HG02870 (cell line): ENCODE measurements around the gene DNAJC25.
"Not testable (repeated sequence)": the region's sequence is repeated elsewhere in the genome, so short reads cannot be mapped to it uniquely, and the experiment has no call there.

ENCODE experiments used
- ATAC-seq: cut with Tn5 transposase; IDR thresholded peaks from one replicate; pipeline ENCODE4 v1.9.1; 2021; ENCODE audit warnings: mild to moderate bottlenecking, moderate library complexity; ENCODE audit not compliant: unreplicated experiment

DNAJC25 gene

DNA sequence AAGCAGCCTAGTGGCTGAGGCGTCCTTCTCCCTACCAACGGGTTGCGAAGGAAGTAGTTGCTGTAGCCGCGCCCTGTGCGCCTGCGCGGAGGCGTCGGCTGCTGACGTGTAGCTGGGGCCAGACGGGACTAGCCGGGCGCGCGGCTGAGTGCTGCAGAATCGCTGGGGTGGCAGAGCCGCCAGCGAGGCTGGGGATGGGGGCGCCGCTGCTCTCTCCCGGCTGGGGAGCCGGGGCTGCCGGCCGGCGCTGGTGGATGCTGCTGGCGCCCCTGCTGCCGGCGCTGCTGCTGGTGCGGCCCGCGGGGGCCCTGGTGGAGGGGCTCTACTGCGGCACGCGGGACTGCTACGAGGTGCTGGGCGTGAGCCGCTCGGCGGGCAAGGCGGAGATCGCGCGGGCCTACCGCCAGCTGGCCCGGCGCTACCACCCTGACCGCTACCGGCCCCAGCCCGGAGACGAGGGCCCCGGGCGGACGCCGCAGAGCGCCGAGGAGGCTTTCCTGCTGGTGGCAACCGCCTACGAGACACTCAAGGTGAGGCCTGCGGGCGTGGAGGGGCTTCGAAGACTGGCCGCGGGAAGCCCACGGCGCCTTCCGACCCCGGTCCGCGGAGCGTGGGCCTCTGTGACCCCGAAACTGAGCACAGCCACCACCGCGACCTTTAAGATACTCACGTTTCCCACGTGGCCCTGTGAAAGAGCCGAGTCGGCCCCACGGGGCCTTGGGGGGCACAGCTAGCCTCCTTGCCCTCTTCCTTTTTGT lies at the start of gene DNAJC25:
Gene DNAJC25, plus strand, starts transcription at position 121 of the 758 bp plus-strand sequence. Its CDS starts 74 bp downstream, at position 195.
- peak; percentile 96 for ATAC-seq

DNA sequence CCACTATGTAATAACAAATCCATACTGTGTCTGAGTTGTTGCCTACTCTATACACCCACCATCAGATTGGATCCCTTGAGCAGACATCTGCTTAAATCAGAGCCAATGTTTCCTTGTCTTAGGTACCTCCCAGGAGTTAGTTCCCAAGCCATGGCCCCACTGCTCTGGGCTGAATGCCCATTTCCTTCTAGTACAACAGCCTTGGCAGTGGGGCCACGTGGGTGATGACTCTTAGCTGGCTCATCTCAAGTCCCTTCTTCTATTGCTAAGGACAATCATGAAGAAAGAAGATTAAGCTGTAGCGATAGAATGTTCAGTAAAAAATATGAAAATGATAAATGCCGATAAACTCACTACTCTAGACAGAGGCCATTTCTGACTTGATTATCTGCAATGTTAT lies 48.2 kb upstream of the DNAJC25 start:
- ATAC-seq: no peak

DNA sequence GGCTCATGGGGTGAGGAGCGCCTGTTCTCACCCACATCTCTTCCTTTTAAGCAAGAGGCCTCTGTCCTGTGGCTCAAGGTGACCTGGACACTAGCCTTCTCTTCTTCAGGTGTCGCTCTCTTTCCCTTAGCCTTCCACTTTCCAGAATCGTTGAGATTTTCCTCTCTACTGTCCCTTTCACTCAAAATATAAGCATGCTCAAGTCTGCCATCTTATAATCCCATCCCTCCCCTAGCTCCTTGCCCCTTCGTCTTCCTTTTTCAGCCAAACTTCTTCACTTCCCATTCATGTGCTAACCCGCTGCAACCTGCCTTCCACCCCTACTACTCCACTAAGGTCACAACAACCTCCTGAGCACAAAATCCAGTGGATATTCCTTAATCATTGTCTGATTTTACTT lies 44.8 kb upstream of the DNAJC25 start:
- ATAC-seq: no peak

DNA sequence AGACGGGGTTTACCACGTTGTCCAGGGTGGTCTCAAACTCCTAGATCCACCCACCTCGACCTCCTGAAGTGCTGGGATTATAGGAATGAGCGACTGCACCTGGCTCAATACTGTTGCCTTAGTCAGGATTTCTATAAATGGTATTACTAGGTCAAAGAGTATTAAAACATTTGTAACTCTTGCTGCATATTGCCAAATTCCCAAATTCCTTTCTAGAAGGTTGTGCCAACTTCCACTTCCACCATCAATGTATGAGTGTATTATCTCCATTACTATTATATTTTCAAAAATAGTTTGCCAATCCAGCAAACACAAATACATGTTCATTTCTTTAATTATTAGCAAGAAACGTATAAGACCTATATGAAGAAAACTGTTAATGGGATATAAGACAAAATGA lies 42.3 kb upstream of the DNAJC25 start:
- ATAC-seq: no peak

DNA sequence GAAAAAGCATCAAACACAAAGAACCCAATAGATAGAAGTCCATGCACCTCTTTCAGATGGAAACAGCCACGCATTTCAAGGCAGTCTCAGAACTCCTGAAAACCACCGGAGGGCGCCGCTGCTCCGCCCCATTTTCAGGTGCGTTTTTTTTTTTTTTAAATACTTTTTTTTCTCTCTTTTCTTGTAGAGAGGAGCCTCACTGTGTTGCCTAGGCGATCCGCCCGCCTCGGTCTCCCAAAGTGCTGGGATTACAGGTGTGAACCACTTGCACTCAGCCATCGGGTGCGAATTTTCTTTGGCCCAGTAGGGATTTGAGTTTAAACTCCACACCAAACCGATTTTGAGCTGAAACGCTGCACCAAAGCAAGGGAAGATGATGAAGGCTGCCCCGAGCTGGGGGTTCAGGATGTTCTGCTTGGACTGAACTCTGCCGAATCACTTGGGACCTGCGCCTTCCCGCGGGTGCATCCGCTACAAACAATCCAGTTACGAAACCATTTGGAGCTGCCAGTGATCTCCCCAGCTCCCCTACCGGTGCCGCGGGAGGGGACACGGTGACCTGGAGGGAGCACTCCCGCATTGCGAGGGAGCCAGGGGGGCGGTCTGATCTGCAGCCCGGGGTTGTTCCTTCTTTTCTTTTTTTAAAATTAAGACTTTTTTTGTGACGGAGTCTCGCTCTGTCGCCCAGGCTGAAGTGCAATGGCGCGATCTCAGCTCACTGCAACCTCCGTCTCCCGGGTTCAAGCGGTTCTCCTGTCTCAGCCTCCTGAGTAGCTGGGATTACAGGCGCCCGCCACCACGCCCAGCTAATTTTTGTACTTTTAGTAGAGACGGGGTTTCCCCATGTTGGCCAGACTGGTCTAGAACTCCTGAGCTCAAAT lies 33.0 kb upstream of the DNAJC25 start:
- ATAC-seq: peak; percentile 62

DNA sequence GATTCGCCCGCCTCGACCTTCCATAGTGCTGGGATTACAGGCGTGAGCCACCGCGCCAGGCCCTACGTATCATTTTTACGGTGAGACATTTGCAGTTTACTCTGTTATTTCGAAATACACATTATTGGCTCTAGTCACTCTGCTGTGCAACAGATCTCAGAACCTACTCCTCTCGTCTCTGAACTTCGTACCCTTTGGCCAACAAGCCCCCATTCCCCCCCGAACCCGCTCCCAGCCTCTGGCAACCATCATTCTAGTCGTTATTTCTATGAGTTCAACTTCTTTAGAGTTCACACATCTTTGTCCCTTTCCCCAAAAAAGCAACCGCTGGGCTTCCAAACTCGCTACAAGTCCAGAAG lies 32.4 kb upstream of the DNAJC25 start:
- no peak for ATAC-seq

DNA sequence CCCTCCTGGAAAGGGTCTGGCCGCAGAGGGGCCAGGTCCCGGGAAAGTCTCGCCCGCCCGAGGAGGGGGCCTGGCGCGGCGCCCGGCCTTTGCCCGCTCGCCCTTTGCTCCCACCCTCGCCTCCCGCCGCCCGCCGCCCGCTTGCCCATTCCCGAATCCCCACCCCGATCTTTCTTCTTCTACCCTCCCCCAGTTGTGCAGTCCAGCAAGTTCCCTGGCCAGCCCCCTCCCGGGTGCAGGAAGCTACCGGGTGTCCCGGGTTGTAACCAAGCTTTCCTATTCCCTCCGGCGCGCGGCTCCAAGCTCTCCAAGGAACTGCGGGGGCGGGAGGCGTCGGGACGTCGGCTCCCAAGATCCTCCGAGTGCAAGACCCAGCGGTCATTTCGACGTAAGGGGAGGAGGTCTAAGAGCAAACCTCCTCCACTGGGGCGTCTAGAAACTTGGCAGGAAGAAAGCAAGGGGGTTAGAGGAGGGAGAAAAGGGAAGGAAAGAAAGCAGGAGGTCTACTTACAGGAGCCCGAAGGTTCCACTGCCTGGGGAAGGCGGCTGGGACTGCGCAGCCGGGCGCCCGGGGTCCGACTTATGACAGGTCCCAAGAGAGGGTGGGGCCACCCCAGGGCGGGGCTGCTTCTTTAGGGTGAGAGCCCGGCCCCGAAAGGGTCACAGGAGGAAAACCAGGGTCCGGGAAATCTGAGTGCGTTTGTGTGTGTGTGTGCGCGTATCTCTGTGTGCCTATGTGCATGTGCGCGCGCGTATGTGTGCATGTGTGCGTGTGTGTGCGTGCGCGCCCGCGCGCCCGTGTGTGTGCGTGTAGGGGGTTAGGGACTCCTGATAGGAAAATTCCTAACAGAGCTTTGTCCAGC lies 31.8 kb upstream of the DNAJC25 start, which contains the start of gene PTGR1:
Gene PTGR1, minus strand, starts transcription at position 556 of the 863 bp plus-strand sequence. CDS start 2,225 bp downstream, outside the sequence.
- ATAC-seq: no peak

DNA sequence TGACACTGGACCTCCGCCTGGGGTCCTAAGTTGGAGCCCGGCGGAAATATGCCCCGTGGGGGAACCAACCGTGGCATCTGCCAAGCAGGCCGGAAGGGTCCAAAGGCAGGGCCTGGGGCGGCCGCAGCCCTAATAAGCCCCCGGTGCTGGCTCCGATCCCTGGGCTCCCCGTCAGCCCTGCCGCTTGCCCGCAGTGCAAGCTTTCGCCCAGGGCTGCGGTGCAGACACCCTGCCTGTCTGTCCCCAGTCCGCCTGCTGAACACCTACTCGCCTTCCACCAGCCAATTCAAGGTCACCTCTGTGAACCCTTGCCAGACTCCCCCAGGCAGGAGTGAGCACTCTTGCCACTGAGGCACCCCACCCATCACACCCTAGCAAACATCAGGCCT lies 31.2 kb upstream of the DNAJC25 start:
- ATAC-seq: no peak

DNA sequence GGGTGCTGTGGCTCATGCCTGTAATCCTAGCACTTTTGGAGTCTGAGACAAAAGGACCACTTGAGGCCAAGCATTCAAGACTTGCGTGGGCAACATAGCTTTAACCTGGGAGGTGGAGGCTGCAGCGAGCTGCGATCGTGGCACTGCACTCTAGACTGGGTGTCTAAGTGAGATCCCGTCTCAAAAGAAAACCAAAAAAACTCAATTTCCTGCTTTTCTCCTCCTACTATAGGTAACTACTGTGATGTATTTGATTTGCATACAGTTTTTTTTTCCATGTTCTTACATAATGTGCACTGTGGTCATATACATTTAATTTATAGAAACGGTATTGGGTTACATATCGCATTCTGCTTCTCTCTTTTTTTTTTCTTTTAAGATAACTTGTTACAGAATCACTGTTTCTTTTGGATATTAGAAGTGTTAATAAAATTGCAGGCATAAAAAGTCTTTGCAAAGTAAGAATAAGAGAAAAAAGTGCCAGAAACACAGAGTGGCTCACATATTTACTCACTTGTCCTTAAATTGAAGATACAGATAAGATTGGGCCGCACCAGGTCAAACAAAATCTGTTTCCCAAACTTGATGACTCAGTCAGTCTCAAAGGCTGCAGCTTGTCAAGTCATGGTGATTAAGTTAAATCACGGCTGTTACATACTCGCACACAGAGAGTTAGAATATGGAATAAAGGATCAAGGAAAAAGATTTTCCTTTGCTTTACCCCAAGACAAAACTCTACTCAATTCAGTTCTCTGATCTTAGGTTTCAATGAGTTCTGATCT lies 29.7 kb upstream of the DNAJC25 start:
- no peak for ATAC-seq

DNA sequence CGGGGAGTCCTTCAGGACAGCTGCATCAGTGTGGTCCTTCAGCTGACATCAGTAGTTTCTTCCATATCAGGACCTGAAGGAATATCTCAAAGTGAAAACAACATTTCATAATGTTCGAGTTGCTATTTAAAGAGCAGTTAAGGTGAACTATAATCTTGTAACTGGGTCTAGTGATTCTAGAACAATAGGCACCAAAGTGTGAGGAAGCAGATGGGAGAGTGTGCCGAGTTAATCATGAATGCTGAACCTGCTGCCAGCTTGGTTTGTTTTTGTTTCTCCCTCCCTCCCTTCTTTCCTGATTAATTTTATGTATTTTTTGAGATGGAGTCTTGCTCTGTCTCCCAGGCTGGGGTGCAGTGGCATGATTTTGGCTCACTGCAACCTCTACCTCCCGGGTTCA lies 28.1 kb upstream of the DNAJC25 start:
- ATAC-seq: no peak

DNA sequence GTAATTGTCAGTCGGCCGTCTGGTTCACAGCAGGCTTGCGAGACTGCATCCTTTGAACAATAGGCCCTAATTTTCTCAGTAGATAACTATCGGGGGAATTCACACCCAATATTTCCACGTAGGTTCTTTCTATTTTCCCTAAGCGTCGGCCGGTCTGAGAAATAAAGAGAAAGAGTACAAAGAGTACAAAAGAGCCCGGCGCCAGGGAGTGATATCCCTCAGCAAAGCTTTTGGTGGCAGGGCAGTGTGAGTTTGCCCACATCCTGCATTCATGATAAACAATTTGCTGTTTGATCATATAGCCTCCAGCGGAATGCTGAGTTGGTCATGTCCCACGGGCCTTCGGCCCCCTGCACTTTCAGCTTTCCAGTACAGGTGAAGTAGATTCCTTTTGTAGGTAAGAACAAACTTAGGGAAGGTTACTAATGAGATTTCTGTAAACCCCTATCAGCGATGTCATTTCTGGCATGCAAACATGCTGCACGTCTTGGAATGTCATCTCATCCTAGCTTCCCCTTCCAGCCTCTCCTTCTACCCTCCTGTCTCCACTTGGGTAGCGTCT lies 27.0 kb upstream of the DNAJC25 start:
- ATAC-seq: no peak

DNA sequence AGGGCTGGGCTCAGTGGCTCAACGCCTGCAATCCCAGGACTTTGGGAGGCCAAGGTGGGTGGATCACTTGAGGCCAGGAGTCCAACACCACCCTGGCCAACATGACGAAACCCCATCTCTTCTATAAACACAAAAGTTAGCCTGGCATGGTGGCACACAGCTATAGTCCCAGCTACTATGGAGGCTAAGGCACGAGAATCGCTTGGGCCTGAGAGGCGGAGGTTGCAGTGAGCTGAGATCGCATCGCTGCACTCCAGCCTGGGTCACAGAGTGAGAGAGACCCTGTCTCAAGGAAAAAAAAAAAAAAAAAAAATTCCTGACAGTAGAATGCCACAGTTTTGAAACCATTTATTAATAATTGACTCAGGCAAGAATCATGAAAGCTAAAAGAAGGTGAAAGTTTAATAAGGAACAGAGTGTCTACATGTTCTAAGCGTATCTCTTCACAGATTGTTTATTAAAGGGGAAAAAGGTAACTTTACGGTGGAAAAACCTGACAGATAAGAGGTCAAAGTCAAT lies 26.0 kb upstream of the DNAJC25 start:
- no peak for ATAC-seq

DNA sequence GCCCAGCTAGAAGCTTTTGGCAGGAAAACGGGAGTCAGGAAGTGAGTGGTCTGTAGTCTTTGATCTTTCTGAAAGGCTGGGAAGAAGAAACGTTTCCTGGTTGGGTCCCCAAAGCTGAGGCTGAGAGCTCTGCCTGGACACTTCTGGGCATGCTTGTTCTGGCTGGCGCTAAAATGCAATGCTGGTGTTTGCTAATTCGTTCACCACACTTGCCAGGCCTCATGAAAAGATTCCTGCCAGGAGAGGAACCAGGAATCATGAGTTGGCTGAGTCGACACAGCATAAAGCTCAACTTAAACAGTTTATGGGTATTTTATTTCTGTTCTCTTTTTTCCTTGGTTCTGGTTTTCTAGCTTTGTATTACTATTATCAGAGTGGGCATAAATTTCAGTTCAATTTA lies 21.0 kb upstream of the DNAJC25 start:
- no peak for ATAC-seq

DNA sequence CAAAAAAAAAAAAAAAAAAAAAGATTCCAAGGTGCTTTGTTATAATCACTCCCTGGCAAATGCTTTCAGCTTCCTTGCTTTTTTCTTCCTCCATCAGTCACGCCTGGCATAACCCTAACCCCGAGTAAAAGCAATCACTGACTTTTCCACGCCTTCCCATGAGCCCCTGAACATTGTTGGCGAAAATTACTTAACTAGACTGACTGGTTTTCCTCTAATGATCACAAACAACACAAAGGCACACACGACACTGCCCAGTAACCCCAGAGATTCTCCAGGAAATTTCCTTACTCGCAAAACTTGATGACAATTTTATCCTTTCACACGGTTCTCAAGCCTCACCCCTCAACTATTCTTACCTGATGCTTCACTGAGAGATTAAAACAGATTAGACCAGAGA lies 20.3 kb upstream of the DNAJC25 start:
- ATAC-seq: no peak

DNA sequence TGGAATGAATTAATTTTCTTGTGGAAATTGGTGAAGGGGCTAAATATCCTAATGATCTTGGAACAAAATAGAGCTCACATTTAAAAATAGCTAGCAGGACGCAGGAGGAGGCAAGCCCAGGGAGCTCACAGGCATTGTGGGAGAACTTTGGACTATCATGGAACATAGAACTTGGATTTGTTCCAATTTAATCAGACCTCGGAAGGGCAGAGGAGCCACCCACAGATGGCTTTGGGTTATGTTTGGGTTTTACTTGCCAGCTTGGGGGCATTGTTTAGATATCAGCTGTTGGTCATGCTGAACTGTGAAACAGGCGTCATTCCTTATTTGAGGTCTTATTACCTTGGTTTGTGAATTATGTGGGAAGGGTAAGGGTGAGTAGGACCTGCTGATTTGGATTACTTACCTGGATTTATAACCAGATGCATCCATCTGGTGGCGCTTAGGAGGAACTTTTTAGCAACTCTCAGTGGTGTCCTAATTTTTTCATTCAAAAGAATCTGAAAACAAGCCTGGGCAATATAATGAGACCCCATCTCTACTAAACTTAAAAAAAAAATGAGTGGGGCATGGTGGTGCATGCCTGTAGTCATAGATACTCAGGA lies 17.6 kb upstream of the DNAJC25 start:
- ATAC-seq: no peak

DNA sequence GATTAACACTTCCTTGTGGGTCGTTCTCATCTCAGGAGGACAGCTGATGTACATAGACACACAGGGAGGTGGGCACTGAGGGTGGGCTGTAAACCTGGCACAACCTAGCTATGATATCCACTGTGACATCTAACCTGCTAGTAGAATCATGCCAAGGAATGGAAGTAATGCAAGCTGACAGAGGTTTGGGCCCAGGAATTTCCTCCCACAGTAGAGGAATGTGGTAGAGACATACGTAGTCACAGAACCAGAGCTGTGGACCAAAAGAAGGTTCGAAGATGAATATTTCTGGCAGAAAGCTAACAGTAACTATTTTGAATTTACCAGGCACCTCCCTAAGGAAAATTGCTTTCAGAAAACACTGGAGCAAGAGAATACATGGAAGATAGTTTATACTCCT lies 15.2 kb upstream of the DNAJC25 start:
- ATAC-seq: no peak

DNA sequence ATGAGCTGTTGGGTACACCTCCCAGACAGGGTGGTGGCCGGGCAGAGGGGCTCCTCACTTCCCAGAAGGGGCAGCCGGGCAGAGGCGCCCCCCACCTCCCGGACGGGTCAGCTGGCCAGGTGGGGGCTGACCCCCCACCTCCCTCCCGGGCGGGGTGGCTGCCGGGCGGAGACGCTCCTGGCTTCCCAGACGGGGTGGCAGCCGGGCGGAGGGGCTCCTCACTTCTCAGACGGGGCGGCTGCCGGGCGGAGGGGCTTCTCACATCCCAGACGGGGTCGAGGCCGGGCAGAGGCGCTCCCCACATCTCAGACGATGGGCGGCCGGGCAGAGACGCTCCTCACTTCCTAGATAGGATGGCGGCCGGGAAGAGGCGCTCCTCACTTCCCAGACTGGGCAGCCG lies 13.8 kb upstream of the DNAJC25 start:
- ATAC-seq: not testable (repeated sequence)

DNA sequence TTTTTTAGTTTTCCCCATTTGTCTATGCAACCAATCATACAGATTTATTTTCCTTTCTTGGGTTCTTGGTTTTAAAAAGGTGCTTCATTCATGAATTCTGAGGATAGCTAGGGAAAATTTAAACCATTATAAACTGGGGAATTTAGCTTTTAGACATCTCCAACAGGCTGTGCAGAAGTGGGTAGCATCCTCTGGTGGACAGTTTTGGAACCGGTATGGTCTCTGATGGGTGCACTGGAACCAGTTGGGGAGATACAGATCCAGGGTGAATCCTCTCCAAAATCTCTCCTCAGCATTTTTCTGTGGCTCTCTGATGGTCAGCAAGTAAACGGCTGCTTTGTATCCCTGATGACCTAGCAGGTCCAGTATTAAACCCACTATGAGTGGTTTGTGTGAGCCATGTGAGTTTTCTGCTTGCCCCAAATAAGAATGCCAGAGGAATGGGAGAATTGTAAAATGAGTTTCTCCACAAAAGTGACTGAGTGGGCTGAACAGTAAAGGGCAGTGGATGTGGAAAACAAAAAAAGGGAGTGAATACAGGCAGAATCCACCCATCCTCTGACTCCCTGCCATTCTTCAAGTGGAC lies 9.1 kb upstream of the DNAJC25 start:
- no peak for ATAC-seq

DNA sequence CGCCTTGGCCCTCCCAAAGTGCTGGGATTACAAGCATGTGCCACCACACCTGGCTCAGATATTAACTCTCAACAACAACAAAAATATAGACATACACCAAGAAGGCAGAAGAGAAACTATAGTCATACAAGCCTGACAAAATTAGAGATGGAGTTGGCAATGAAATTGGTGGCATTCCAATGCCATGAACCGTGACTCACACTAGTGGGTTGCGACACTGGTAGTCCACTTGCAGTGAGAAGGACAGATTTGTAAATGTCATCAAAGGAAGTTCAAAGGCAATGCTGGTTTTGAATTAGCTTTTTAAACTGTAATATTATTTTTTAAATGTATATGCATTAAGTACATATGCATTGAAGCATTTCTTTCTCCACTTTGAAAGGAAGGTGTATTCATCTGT lies 8.5 kb upstream of the DNAJC25 start:
- ATAC-seq: no peak
